Lung (tissue), 12 donors: ENCODE measurements around the gene RPL41. TPM values are rescaled to one million over a fixed set of nuclear protein-coding genes. Genes with fewer than 3 reads are reported as not detected.
A peak's percentile ranks its signal among the peaks of the same experiment; 100 is the strongest.
"Not testable (repeated sequence)": the region's sequence is repeated elsewhere in the genome, so short reads cannot be mapped to it uniquely, and the experiment has no call there.

Experiments
- ATAC-seq: fragments of 200-7000 bp; cut with Tn5 transposase; one replicate; pipeline ENCODE4 v1.9.1; 2020; ENCODE audit warnings: moderate number of reproducible peaks; ENCODE audit not compliant: insufficient read depth, low FRiP score
- DNase-seq, 3 donors: peaks; one replicate each; pipeline ENCODE4 v3.0.0-alpha.2; 2013 to 2017
- H3K27ac ChIP-seq, 2 donors: one replicate each; pipeline ENCODE4 v1.5.1; 2013; ENCODE audit warnings: mild to moderate bottlenecking in 2 of 2, moderate library complexity in 2 of 2, control low read depth in 1 of 2, inconsistent platforms in 1 of 2, low read depth in 1 of 2, low read length in 1 of 2
- H3K27me3 ChIP-seq, 3 donors: one replicate each; pipeline ENCODE4 v1.5.1; 2013; ENCODE audit warnings: low read length in 2 of 3; ENCODE audit not compliant: control insufficient read depth in 3 of 3, insufficient read depth in 3 of 3
- H3K36me3 ChIP-seq, 4 donors: one replicate each; pipeline ENCODE4 v1.5.1; 2013; ENCODE audit warnings: low read length in 4 of 4, mild to moderate bottlenecking in 1 of 4, moderate library complexity in 1 of 4; ENCODE audit not compliant: control insufficient read depth in 4 of 4, insufficient read depth in 4 of 4
- H3K4me1 ChIP-seq, 5 donors: one replicate each; pipeline ENCODE4 v1.5.1; 2013; ENCODE audit warnings: low read length in 5 of 5, mild to moderate bottlenecking in 2 of 5, moderate library complexity in 1 of 5; ENCODE audit not compliant: control insufficient read depth in 5 of 5, insufficient read depth in 5 of 5
- H3K4me3 ChIP-seq: one replicate; pipeline ENCODE4 v1.5.1; 2013; ENCODE audit warnings: mild to moderate bottlenecking, control low read depth, moderate library complexity
- H3K9ac ChIP-seq, 2 donors: one replicate each; pipeline ENCODE4 v1.5.1; 2013; ENCODE audit warnings: low read length in 2 of 2, control low read depth in 1 of 2; ENCODE audit not compliant: insufficient read depth in 1 of 2
- H3K9me3 ChIP-seq, 4 donors: one replicate each; pipeline ENCODE4 v1.5.1; 2013; ENCODE audit warnings: low read length in 3 of 4, mild to moderate bottlenecking in 1 of 4, moderate library complexity in 1 of 4; ENCODE audit not compliant: control insufficient read depth in 4 of 4, insufficient read depth in 3 of 4
- CTCF ChIP-seq: IDR thresholded peaks from 2 replicates; pipeline ENCODE4 v1.5.1; 2012; ENCODE audit warnings: mild to moderate bottlenecking; ENCODE audit errors: control extremely low read depth, extremely low read depth
- WGBS, 2 donors: extraction: QIAGEN DNeasy Blood & Tissue Kit; methylation state at CpG; one replicate each; pipeline ENCODE4 v1.1.7; 2013; 5-methylcytosine and 5-hydroxymethylcytosine counted together
- polyA plus RNA-seq, 2 donors: library from polyadenylated mRNA; stranded (reverse); fragments of 200-250 nt; gene quantifications; one replicate each; pipeline ENCODE4 v1.2.1, GENCODE V29; 2013
- total RNA-seq, 2 donors: library from RNA; depleted of rRNA in 1 of 2; stranded (reverse); fragments of >200 nt in 1 of 2; gene quantifications; one replicate each; pipeline ENCODE4 v1.2.1, GENCODE V29; 2014 to 2021
- donor health status: control.
- donor health status: control.
- donor health status: Bipolar disorder and iron deficiency.
- donor health status: healthy.
- donor health status: DM: yes; HTN: yes; CAD: no.

The RPL41 gene
- total and polyA plus RNA-seq, 4 donors = 1,569 to 5,737 (median 3,911) TPM

GRCh38 chr12:56154818-56155217 lies 38.4 kb downstream of the RPL41 start:
- no peak overlapping the region for H3K27ac ChIP-seq
- no peaks in the 10 kb centered on the region for H3K9me3 ChIP-seq
- no peaks in the 10 kb centered on the region for H3K27me3 ChIP-seq
- 91 to 96% methylated on average over 5 of the region's 5 CpGs for WGBS, 2 donors
- peaks cover 7 to 37% (median 18%) of the 10 kb centered on the region in 5 donors for H3K4me1 ChIP-seq
- H3K4me3 ChIP-seq = no peak overlapping the region
- peaks cover 3 to 25% (median 11%) of the 10 kb centered on the region in 4 donors for H3K36me3 ChIP-seq
- ATAC-seq (no peak), DNase-seq (no peak)
- TF ChIP-seq CTCF = no peak
- no peak overlapping the region for H3K9ac ChIP-seq

GRCh38 chr12:56155256-56155845 lies 38.9 kb downstream of the RPL41 start:
- Histone ChIP-seq H3K27me3 (no peaks in the 10 kb centered on the region), H3K27ac (no peak overlapping the region), H3K4me3 (no peak overlapping the region), H3K9ac (no peak overlapping the region), H3K9me3 (no peaks in the 10 kb centered on the region), H3K4me1 (peaks cover 9 to 42% (median 23%) of the 10 kb centered on the region in 5 donors), H3K36me3 (peaks cover 7 to 30% (median 16%) of the 10 kb centered on the region in 4 donors)
- ATAC-seq = no peak
- 95 to 98% methylated on average over 11 of the region's 11 CpGs for whole genome bisulfite sequencing, 2 donors
- no peak for DNase-seq
- TF ChIP-seq CTCF = no peak

DNA sequence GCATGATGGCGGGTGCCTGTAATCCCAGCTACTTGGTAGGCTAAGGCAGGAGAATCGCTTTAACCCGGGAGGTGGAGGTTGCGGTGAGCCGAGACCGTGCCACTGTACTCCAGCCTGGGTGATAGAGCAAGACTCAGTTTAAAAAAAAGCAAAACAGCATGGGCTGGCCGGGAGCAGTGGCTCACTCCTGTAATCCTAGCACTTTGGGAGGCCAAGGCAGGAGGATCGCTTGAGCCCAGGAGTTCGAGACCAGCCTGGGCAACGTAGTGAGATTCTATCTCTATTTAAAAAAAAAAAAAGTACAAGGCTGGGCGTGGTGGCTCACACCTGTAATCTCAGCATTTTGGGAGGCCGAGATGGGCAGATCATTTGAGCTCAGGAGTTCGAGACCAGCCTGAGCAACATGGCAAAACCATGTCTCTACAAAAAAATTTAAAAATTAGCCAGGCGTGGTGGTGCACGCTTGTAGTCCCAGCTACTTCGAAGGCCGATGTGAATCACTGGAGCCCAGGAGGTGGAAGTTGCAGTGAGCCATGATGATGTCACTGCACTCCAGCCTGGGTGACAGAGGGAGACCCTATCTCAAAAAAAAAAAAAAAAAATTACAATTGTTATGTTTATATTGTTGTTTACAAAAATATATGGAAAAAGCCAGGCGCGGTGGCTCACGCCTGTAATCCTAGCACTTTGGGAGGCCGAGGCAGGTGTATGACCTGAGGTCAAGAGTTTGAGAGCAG lies 40.2 kb downstream of the RPL41 start:
- not testable (repeated sequence) for ATAC-seq, H3K4me3 ChIP-seq, H3K9me3 ChIP-seq, H3K27me3 ChIP-seq, DNase-seq
- 90 to 91% methylated on average over 21 of the region's 21 CpGs for WGBS, 2 donors
- peak overlapping the region in 1 of 2 donors; percentile 95 for H3K9ac ChIP-seq
- peaks cover 4 to 38% (median 26%) of the 10 kb centered on the region in 5 donors for H3K4me1 ChIP-seq
- H3K27ac ChIP-seq = peak overlapping the region; percentile 77 to 85
- peaks cover 7 to 43% (median 27%) of the 10 kb centered on the region in 4 donors for H3K36me3 ChIP-seq
